ENCODE data around the gene CLCA2.
"Not testable (repeated sequence)": the region's sequence is repeated elsewhere in the genome, so short reads cannot be mapped to it uniquely, and the experiment has no call there.

The CLCA2 gene

DNA sequence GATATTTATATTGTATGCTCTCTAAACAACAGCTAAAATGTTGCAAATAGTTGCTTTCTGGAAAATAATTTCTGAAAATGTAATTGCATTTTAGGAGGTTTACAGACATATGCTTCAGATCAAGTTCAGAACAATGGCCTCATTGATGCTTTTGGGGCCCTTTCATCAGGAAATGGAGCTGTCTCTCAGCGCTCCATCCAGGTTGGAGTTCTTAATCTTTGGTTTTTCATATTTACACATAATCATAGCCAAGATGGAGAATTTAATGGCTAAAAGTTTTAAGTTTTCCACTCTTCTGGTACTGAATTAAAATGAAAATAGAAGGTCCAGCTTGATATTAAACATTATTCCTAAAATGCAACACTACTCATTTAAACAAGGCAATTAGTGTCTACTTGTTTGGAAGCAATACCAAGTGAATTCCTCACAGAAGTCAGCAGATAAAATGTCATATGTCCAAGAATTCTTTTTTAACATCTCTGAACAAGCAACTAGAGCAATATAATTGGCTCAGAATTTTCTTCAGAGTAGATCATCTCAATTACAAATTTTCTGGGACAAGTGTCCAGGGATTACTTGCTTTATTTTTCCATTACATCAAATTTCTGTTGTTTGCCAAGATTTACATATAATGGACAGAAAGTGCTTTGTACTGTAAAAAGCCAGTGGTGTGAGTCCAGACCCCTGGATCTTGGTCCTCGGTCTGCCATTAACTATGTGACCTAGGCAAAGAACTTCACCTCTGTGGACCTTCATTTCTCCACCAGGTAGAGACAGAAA, 67.4 kb downstream of the CLCA2 start:
- H3K4me3 ChIP-seq (ENCODE audit: low read depth, low read length) = no peak overlapping the region
- no peaks in the 10 kb centered on the region for H3K36me3 ChIP-seq
- no peaks in the 10 kb centered on the region for H3K4me1 ChIP-seq
- TF ChIP-seq, protein P1, sequence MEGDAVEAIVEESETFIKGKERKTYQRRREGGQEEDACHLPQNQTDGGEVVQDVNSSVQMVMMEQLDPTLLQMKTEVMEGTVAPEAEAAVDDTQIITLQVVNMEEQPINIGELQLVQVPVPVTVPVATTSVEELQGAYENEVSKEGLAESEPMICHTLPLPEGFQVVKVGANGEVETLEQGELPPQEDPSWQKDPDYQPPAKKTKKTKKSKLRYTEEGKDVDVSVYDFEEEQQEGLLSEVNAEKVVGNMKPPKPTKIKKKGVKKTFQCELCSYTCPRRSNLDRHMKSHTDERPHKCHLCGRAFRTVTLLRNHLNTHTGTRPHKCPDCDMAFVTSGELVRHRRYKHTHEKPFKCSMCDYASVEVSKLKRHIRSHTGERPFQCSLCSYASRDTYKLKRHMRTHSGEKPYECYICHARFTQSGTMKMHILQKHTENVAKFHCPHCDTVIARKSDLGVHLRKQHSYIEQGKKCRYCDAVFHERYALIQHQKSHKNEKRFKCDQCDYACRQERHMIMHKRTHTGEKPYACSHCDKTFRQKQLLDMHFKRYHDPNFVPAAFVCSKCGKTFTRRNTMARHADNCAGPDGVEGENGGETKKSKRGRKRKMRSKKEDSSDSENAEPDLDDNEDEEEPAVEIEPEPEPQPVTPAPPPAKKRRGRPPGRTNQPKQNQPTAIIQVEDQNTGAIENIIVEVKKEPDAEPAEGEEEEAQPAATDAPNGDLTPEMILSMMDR (IDR thresholded peaks at IDR 0.05; ENCODE audit: low read depth, low read length) = no peak
- no peaks in the 10 kb centered on the region for H3K9me3 ChIP-seq
- no peaks in the 10 kb centered on the region for H3K27me3 ChIP-seq
- DNase-seq = no peak

DNA sequence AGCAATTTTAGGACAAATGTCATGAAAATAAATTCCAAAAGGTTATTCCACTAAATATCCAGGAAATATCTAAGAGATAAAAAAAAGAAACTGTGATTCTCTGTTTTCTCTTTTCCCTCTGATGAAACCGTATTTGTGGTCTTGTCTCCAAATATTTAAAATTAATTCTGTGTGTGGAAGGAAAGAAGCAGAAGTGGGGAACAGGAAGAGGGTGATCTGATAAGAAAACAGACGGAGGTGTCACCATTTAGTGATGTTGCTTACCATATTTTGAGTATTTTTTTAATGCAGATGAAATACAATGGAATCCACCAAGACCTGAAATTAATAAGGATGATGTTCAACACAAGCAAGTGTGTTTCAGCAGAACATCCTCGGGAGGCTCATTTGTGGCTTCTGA, 74.3 kb downstream of the CLCA2 start:
- no peaks in the 10 kb centered on the region for H3K36me3 ChIP-seq
- no peak overlapping the region for H3K4me3 ChIP-seq (ENCODE audit: low read depth, low read length)
- DNase-seq = no peak
- no peaks in the 10 kb centered on the region for H3K9me3 ChIP-seq
- H3K4me1 ChIP-seq = no peaks in the 10 kb centered on the region
- TF ChIP-seq, protein P1 (IDR thresholded peaks at IDR 0.05; ENCODE audit: low read depth, low read length) = no peak
- H3K27me3 ChIP-seq = no peaks in the 10 kb centered on the region

DNA sequence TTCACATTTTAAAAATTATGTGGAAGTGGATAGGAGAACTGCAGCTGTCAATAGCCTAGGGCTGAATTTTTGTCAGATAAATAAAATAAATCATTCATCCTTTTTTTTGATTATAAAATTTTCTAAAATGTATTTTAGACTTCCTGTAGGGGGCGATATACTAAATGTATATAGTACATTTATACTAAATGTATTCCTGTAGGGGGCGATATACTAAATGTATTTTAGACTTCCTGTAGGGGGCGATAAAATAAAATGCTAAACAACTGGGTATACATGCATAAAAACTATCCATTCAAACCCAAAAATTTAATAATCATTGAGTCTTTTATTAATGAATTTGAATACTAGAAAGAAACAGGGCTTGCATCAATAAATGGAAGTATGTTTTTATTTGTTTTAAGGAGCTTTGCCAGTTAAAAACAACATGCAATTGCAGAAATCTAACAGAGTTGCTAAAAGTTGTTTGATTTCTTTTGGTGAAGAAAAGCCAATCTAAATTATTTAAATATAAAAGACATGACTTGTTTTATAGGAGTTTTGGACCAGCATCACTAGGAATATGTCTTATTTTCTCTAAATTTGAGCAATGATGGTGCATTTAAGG, 76.1 kb downstream of the CLCA2 start:
- Histone ChIP-seq H3K4me1 (no peaks in the 10 kb centered on the region), H3K27me3 (no peaks in the 10 kb centered on the region), H3K9me3 (no peaks in the 10 kb centered on the region), H3K36me3 (no peaks in the 10 kb centered on the region), H3K4me3 (ENCODE audit: low read depth, low read length) (no peak overlapping the region)
- no peak for DNase-seq
- TF ChIP-seq, protein P1 (IDR thresholded peaks at IDR 0.05; ENCODE audit: low read depth, low read length) = peak; percentile 67; the same call in 1 of the 2 replicates

DNA sequence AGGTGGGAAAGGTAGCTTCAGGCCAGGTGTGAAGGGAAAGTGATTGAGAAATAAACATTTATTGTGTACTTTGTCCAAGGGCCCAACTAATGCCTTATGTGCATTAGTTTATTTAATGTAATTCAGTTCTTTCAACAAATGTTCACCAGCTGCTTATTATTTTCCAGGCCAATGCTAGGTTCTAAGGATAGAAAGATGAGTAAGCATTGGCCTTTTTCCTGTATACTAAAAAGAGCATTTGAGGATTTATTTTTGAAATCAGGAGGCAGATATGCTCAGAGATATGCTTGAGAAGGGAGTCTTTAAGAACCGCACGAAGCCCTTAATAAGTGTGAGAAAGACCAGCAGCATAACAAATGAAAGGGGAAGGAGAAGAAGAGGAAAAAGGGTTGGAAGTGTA, 76.7 kb downstream of the CLCA2 start:
- Histone ChIP-seq H3K4me1 (no peaks in the 10 kb centered on the region), H3K4me3 (ENCODE audit: low read depth, low read length) (no peak overlapping the region), H3K27me3 (no peaks in the 10 kb centered on the region), H3K9me3 (no peaks in the 10 kb centered on the region), H3K36me3 (no peaks in the 10 kb centered on the region)
- TF ChIP-seq, protein P1 (IDR thresholded peaks at IDR 0.05; ENCODE audit: low read depth, low read length) = no peak
- no peak for DNase-seq

DNA sequence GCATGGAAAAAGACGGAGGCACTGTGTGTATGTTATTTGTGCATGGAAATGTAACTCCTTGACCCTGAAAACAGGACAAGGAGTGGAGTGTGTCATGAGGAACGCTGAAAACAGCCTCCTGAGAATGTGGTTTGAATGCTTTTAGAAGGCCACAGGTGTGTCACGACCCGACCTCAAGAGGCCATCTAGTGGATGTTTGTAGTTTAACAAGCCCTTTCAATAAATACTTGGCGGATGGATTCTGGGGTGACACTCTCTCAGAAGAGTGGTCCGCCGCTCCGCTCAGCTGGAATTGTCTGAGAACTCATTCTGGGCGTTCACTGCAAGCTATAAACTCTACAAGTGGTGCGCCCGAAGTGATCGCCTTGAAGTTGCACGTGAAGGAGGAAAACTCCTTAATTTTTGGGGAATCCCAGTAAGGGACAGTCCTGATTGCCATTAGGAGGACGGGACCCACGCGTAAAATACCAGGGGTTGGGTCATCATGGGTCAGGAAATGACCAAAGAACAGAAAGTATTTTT, 78.2 kb downstream of the CLCA2 start:
- not testable (repeated sequence) for H3K9me3 ChIP-seq; H3K36me3 ChIP-seq; H3K4me3 ChIP-seq (ENCODE audit: low read depth, low read length); H3K27me3 ChIP-seq; DNase-seq; H3K4me1 ChIP-seq
- TF ChIP-seq, protein P1 (IDR thresholded peaks at IDR 0.05; ENCODE audit: low read depth, low read length) = peak; percentile 32

All from BE2C (cell line).